Body of pancreas (tissue), 4 donors: ENCODE results near the gene ABCC4. TPM values are rescaled to one million over a fixed set of nuclear protein-coding genes. Genes with fewer than 3 reads are reported as not detected.

ENCODE experiments used
- ATAC-seq: fragments of 150-250 bp; one replicate; pipeline ENCODE4 v1.9.1; 2016
- DNase-seq, 4 donors: peaks; one replicate each; pipeline ENCODE4 v3.0.0-alpha.2; 2019
- H3K27ac ChIP-seq, 4 donors: fragments of 200-600 bp; sonication (generic); 1 replicate in 3 of 4; 2 replicates in 1 of 4; pipeline versions ENCODE4 v1.5.1 to v1.6.1; 2016 to 2019; ENCODE audit warnings: mild to moderate bottlenecking in 1 of 4, mixed read lengths in 1 of 4, moderate library complexity in 1 of 4
- H3K27me3 ChIP-seq, 2 donors: fragments of 200-600 bp; sonication (generic); one replicate each; pipeline ENCODE4 v1.6.0; 2016; ENCODE audit warnings: mild to moderate bottlenecking in 1 of 2
- H3K36me3 ChIP-seq, 2 donors: fragments of 200-600 bp; sonication (generic); replicated peaks in 1 of 2; 2 replicates each; pipeline ENCODE4 v1.5.1; 2016; ENCODE audit warnings: low read depth in 2 of 2; ENCODE audit not compliant: insufficient read depth in 1 of 2
- H3K4me1 ChIP-seq: fragments of 200-600 bp; sonication (generic); one replicate; pipeline ENCODE4 v1.6.0; 2016
- H3K4me3 ChIP-seq, 2 donors: fragments of 200-600 bp; sonication (generic); 1 replicate in 1 of 2; 2 replicates in 1 of 2; pipeline ENCODE4 v1.5.1; 2016 to 2019
- H3K9me3 ChIP-seq, 3 donors: fragments of 200-600 bp; sonication (generic); 1 replicate in 2 of 3; 2 replicates in 1 of 3; pipeline ENCODE4 v1.5.1; 2016
- POLR2A ChIP-seq, 3 donors: fragments of 450-650 bp; IDR thresholded peaks; one replicate each; pipeline ENCODE4 v1.6.1; 2016; ENCODE audit warnings: antibody characterized with exemption in 3 of 3, mild to moderate bottlenecking in 2 of 3
- WGBS, 2 donors: methylation state at CpG; one replicate each; pipeline ENCODE4 v1.1.5; 2017; 5-methylcytosine and 5-hydroxymethylcytosine counted together
- intact Hi-C: fragments of 100-400 bp; cut with DNase I; formaldehyde crosslinking; loops from one replicate; pipeline ENCODE4 v1.15.1; 2023
- total RNA-seq, 2 donors: library from RNA; depleted of rRNA; stranded (reverse); fragments of >200 nt; gene quantifications; one replicate each; pipeline ENCODE4 v1.1.0, GENCODE V29; 2016
- TF ChIP-seq, protein P1 (sequence below), 7 experiments: fragments of 450-650 bp in 4 of 7; fragments of 200-600 bp in 3 of 7; sonication (generic) in 3 of 7; IDR thresholded peaks; one replicate each; pipeline ENCODE4 v1.5.1; 2016 to 2019; ENCODE audit warnings: antibody characterized with exemption in 7 of 7

ABCC4 gene
- total RNA-seq, 2 donors from 2014 or later = 5.4 to 6.6 TPM

DNA sequence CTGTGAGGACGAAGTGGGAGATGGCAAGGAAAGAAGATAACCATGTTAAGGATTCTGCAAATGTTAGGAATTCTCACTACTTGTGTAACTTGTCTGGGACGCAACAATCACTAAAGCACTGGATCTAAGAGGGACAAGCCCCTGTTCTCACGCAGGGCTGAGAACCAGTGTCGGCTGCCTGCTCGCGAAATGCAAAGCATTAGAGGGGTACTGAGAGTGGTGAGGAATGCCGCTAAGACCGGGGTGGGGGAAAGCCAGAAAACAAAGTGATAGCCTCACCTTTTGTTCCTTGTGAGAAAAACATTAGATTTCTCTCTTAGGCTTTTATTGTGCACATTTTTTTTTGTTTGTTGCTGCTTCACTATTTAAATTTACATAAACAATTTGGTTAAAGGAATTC, 241.9 kb downstream of the ABCC4 start:
- Histone ChIP-seq H3K27ac (no peak overlapping the region), H3K4me1 (no peaks in the 10 kb centered on the region), H3K27me3 (no peaks in the 10 kb centered on the region), H3K9me3 (no peaks in the 10 kb centered on the region), H3K36me3 (no peaks in the 10 kb centered on the region), H3K4me3 (no peak overlapping the region)
- ATAC-seq = no peak
- 88 to 92% methylated on average over 8 of the region's 8 CpGs for WGBS, 2 donors
- TF ChIP-seq POLR2A (IDR thresholded peaks at IDR 0.05) = no peak
- TF ChIP-seq, protein P1, sequence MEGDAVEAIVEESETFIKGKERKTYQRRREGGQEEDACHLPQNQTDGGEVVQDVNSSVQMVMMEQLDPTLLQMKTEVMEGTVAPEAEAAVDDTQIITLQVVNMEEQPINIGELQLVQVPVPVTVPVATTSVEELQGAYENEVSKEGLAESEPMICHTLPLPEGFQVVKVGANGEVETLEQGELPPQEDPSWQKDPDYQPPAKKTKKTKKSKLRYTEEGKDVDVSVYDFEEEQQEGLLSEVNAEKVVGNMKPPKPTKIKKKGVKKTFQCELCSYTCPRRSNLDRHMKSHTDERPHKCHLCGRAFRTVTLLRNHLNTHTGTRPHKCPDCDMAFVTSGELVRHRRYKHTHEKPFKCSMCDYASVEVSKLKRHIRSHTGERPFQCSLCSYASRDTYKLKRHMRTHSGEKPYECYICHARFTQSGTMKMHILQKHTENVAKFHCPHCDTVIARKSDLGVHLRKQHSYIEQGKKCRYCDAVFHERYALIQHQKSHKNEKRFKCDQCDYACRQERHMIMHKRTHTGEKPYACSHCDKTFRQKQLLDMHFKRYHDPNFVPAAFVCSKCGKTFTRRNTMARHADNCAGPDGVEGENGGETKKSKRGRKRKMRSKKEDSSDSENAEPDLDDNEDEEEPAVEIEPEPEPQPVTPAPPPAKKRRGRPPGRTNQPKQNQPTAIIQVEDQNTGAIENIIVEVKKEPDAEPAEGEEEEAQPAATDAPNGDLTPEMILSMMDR (IDR thresholded peaks at IDR 0.05) = no peak
- intact Hi-C loops = no loop called here
- DNase-seq = no peak

DNA sequence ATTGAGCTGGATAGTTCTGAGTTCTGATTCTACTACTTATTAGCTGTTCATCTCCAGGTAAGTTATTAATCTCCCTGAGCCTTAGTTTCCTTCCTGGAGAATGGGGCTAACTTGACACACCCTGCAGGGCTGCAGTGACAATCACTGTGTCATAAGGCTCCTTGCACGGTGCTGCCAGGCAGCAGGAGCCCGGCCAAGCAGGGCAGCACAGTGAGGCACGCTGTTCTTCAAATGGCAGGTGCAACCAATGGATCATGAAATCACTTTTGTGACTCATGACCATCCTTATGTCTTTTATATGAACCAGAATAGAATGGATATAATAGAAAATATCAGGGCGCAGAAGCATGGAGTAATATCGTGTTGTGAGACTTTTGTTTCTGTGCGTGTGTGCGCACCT, 242.6 kb downstream of the ABCC4 start:
- DNase-seq (no peak), ATAC-seq (no peak)
- TF ChIP-seq POLR2A (IDR thresholded peaks at IDR 0.05) = no peak
- TF ChIP-seq, protein P1 (IDR thresholded peaks at IDR 0.05) = no peak
- Histone ChIP-seq H3K4me1 (no peaks in the 10 kb centered on the region), H3K36me3 (no peaks in the 10 kb centered on the region), H3K27ac (no peak overlapping the region), H3K4me3 (no peak overlapping the region), H3K9me3 (no peaks in the 10 kb centered on the region), H3K27me3 (no peaks in the 10 kb centered on the region)
- WGBS, 2 donors = 89 to 96% methylated on average over 7 of the region's 7 CpGs
- intact Hi-C loops = no loop called here

DNA sequence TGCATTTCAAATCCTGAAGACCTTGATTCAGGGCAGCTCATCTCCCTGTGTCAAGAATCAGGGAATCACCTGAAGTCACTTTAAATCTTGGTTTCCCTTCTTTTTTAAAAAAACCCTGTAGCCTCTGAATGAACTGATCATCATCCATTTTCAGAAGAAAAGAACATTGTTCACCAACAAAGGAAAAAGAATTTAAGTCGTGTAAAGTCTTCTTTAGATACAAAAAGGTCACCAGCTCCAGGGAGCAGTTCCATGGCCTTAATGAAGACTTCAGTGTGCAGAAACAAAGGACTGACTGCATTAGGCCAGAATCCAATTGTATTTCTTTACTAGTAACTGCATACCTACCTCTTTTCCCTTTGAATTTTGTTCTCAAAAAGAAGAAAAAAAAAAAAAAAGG, 245.0 kb downstream of the ABCC4 start:
- Histone ChIP-seq H3K4me3 (no peak overlapping the region), H3K36me3 (no peaks in the 10 kb centered on the region), H3K27me3 (no peaks in the 10 kb centered on the region), H3K27ac (no peak overlapping the region), H3K9me3 (no peaks in the 10 kb centered on the region), H3K4me1 (no peaks in the 10 kb centered on the region)
- TF ChIP-seq POLR2A (IDR thresholded peaks at IDR 0.05) = no peak
- TF ChIP-seq, protein P1 (IDR thresholded peaks at IDR 0.05) = no peak
- intact Hi-C loops = no loop called here
- ATAC-seq (no peak), DNase-seq (no peak)
- 63 to 66% methylated on average over 1 of the region's 1 CpG for WGBS, 2 donors

DNA sequence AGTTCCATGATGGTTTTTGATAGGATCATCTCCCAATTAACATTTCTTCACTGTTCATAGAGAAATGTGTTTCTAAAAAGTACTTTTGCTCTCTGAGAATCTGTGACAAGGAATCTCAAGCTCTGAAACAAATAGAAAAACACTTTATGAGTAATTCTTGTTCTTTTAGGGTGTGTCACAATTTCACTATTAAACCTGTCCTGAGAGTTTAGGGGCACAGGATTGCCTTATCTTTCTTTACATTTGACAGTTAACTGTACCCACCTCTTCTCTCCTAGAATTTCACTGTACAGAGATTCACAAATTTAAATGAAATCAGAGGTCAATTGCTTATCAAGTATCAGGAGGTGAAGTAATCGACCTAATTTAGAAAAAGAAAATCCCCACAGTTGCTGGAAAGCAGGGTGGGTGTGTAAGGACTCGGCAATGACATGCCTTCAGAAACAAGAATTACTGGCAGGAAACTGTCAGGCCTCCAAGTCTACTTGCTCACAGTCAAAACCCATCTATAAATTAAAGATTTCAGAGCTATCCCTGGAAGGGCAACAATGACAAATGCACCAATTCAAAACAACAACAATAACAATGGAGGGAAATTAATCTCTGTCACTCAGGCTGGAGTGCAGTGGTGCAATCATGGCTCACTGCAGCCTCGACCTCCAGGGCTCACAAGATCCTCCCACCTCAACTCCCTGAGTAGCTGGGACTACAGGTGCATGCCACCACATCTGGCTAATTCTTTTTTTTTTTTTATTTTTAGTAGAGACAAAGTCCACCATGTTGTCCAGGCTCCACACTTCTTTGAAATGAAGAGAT, 250.2 kb downstream of the ABCC4 start:
- TF ChIP-seq, protein P1 (IDR thresholded peaks at IDR 0.05) = no peak
- TF ChIP-seq POLR2A (IDR thresholded peaks at IDR 0.05) = no peak
- Histone ChIP-seq H3K4me3 (no peak overlapping the region), H3K27ac (no peak overlapping the region), H3K9me3 (no peaks in the 10 kb centered on the region), H3K4me1 (no peaks in the 10 kb centered on the region), H3K27me3 (no peaks in the 10 kb centered on the region), H3K36me3 (no peaks in the 10 kb centered on the region)
- intact Hi-C loops = no loop called here
- 49 to 62% methylated on average over 3 of the region's 3 CpGs for WGBS, 2 donors
- DNase-seq (no peak), ATAC-seq (no peak)

DNA sequence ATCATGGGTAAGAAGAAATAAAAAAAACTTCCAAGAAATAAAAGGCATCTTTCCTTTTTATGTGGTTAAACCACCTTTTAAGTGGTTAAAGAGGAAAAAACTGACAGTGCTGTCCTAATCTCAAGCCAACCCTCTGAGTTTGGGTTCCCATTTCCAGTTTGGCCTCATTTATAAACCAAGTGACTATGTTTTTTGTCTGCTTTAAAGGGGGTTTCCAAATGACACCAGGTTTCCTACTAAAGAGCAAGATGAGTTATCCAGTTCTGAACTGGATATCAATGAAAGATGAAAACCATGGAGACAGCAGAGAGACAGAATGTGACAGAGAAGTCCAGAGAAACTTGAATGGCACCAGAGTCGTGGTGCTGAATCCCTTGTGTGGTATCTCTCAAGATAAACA, 251.5 kb downstream of the ABCC4 start:
- Histone ChIP-seq H3K27ac (no peak overlapping the region), H3K36me3 (no peaks in the 10 kb centered on the region), H3K4me3 (no peak overlapping the region), H3K9me3 (no peaks in the 10 kb centered on the region), H3K27me3 (no peaks in the 10 kb centered on the region), H3K4me1 (no peaks in the 10 kb centered on the region)
- intact Hi-C loops = no loop called here
- TF ChIP-seq, protein P1 (IDR thresholded peaks at IDR 0.05) = no peak
- no peak for TF ChIP-seq POLR2A (IDR thresholded peaks at IDR 0.05)
- WGBS, 2 donors = 18 to 46% methylated on average over 1 of the region's 1 CpG
- DNase-seq (no peak), ATAC-seq (no peak)
